Mucosa of descending colon (tissue), 3 donors: ENCODE data around the gene INPP5A. TPM values are rescaled to one million over a fixed set of nuclear protein-coding genes. Genes with fewer than 3 reads are reported as not detected.
A peak's percentile ranks its signal among the peaks of the same experiment; 100 is the strongest.

Experiments used
- ATAC-seq: fragments of 200-7000 bp; cut with Tn5 transposase; one replicate; pipeline ENCODE4 v1.9.1; 2020; ENCODE audit warnings: mild to moderate bottlenecking, moderate library complexity
- DNase-seq, 3 donors: peaks; one replicate each; pipeline ENCODE4 v3.0.0-alpha.2; 2020
- H3K36me3 ChIP-seq: fragments of 200-600 bp; one replicate; pipeline ENCODE4 v1.8.0; 2021; ENCODE audit warnings: low read depth, mild to moderate bottlenecking
- H3K4me1 ChIP-seq: fragments of 200-600 bp; one replicate; pipeline ENCODE4 v1.8.0; 2021; ENCODE audit warnings: low read depth, mild to moderate bottlenecking
- H3K4me3 ChIP-seq: fragments of 200-600 bp; one replicate; pipeline ENCODE4 v1.8.0; 2021; ENCODE audit warnings: mild to moderate bottlenecking
- H3K9me3 ChIP-seq: fragments of 200-600 bp; one replicate; pipeline ENCODE4 v1.8.0; 2021; ENCODE audit warnings: mild to moderate bottlenecking
- CTCF ChIP-seq: fragments of 200-600 bp; IDR thresholded peaks from one replicate; pipeline ENCODE4 v1.8.0; 2022; ENCODE audit warnings: antibody characterized with exemption, mild to moderate bottlenecking
- intact Hi-C, 2 donors: fragments of 100-400 bp; cut with DNase I in 1 of 2; cut with micrococcal nuclease in 1 of 2; formaldehyde crosslinking; loops; one replicate each; pipeline versions ENCODE4 v1.11.0 to v1.11.1; 2022; cut with DNase I, micrococcal nuclease
- total RNA-seq, 3 donors: library from RNA; stranded (reverse); fragmentation: NEBNext Ultra II Directional in 2 of 3; extraction: Animal tissue kit (Norgen Biotek cat#: 25700) in 2 of 3; gene quantifications; one replicate each; pipeline versions ENCODE4 v1.2.1 to v1.2.4, GENCODE V29; 2021 to 2023
- donor health status: DM: no; HTN: no; CAD: no; lungs with moderate emphysema.
- donor health status: DM: no; HTN: no; CAD: no.
- donor health status: DM: no; HTN: yes; CAD: no.

INPP5A gene
- total RNA-seq, 3 donors from 2014 or later: 31.7 to 92.8 (median 32.0) TPM

DNA sequence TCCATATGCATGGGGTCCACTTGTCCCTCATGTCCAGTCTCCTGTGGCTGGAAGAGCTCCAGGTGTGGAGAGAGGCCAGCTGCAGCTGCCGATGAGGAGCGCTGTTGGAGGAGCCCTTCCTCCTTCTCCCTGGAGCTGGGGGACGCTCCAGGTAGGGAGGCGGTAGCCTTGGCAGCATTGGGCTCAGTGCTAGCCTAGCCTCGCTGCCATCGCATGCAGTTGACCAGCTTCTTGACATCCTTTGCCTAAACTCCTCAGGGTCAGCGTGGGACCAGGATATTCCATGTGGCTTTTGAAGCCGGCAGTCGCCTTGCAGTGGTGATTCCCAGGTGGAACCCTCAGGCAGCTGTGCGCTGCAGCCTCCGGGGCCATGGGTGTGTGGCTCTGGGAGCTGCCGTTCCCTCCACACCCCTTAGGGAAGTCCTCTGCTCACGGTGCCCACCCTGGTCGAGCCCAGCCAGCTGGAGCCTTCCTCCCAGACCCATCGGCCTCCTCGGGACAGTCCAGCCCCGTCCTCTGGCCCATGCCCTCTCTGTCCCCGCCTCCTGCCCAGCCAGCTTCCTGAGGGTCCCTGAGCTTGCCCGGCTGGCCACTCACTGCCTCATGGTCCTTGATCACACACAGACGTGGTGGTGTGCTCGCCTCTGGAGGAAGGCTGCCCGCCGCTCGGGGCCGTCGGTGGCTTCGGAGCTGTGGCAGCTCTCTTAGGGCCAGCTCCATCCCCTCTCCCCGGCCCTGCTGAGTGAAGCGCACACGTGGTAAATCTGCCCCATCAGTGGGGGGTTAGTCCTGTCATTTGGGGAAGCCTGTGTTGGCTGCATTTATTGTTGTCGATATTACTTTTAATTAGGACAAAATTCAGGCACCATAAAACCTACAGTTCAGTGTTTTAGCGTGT lies 21.2 kb downstream of the INPP5A start:
- Histone ChIP-seq H3K4me3 (no peak overlapping the region), H3K36me3 (no peaks in the 10 kb centered on the region), H3K4me1 (no peaks in the 10 kb centered on the region), H3K9me3 (no peaks in the 10 kb centered on the region)
- TF ChIP-seq CTCF: no peak
- ATAC-seq (no peak), DNase-seq (peak in 1 of 3 donors; percentile 47)
- intact Hi-C loops: no loop called here

GRCh38 chr10:132559538-132559937 lies 22.0 kb downstream of the INPP5A start:
- no peak for TF ChIP-seq CTCF
- H3K4me1 ChIP-seq: peaks cover 2% of the 10 kb centered on the region
- no peak for ATAC-seq
- H3K36me3 ChIP-seq: no peaks in the 10 kb centered on the region
- intact Hi-C loops: no loop called here
- DNase-seq: no peak
- H3K9me3 ChIP-seq: no peaks in the 10 kb centered on the region
- no peak overlapping the region for H3K4me3 ChIP-seq

GRCh38 chr10:132560241-132560731 lies 22.7 kb downstream of the INPP5A start:
- intact Hi-C loops: no loop called here
- DNase-seq: no peak
- no peaks in the 10 kb centered on the region for H3K36me3 ChIP-seq
- peak; percentile 7 for ATAC-seq
- peaks cover 2% of the 10 kb centered on the region for H3K4me1 ChIP-seq
- H3K4me3 ChIP-seq: no peak overlapping the region
- no peak for TF ChIP-seq CTCF
- H3K9me3 ChIP-seq: no peaks in the 10 kb centered on the region

DNA sequence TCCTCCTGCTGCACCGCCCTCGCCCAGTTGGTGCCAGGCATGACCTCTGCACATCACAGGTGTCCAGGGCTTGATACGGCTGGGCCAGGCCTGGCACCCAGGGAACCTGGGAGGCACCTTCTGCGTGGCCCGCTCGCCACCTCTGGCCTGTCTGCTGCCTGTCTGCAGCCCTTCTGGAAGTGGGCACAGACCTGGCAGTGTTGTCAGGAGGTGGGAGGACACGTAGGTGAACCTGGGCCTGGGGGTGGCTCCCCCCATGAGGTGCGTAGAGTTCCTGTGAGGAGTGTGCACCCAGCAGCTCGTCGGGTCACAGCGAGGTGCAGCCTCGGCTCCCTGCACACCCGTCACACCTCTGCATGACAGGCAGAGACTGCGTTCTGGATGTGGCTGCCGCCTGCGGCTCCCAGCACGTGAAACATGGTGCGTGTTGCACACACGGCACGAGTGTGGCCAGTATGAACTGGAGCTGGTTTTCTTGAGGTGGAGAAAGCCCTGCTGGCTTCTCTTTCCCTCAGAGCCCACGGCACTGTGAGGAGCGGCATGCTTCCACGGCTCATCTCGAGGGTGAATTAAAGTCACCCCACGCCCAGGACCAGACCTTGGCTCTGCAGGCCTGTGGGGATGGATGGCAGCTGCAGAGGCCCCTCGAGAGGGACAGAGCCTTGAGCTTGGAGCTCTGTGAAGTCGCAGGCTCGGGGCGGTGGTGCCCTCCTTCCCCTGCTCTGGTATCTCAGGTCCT lies 24.8 kb downstream of the INPP5A start:
- Histone ChIP-seq H3K4me3 (no peak overlapping the region), H3K9me3 (no peaks in the 10 kb centered on the region), H3K4me1 (peaks cover 2% of the 10 kb centered on the region), H3K36me3 (no peaks in the 10 kb centered on the region)
- DNase-seq (peak in 1 of 3 donors; percentile 28), ATAC-seq (no peak)
- intact Hi-C loops: no loop called here
- no peak for TF ChIP-seq CTCF

- H3K4me1 ChIP-seq: peaks cover 2% of the 10 kb centered on the region
- no peak for ATAC-seq
- intact Hi-C loops: no loop called here
- DNase-seq: peak in 1 of 3 donors; percentile 45
- no peaks in the 10 kb centered on the region for H3K36me3 ChIP-seq
- no peaks in the 10 kb centered on the region for H3K9me3 ChIP-seq
- no peak overlapping the region for H3K4me3 ChIP-seq
- TF ChIP-seq CTCF: no peak
Measured at GRCh38 chr10:132562916-132563456, 25.4 kb downstream of the INPP5A start.
